Mesothelial cell of epicardium (in vitro differentiated cells): Measurements from ENCODE around the gene CFAP52. TPM values are rescaled to one million over a fixed set of nuclear protein-coding genes. Genes with fewer than 3 reads are reported as not detected.
"Not testable (repeated sequence)": the region's sequence is repeated elsewhere in the genome, so short reads cannot be mapped to it uniquely, and the experiment has no call there.

Source experiments
- DNase-seq, 2 experiments: peaks; one replicate each; pipeline ENCODE4 v3.0.0; 2021; ENCODE audit warnings: low spot score in 2 of 2; ENCODE audit not compliant: unreplicated experiment in 2 of 2
- H3K27ac Mint-ChIP-seq: 2 replicates; pipeline ENCODE4 v1.8.0; 2021; ENCODE audit warnings: mixed read lengths
- H3K27me3 Mint-ChIP-seq: 2 replicates; pipeline ENCODE4 v1.8.0; 2021; ENCODE audit warnings: low read depth, mixed read lengths
- H3K36me3 Mint-ChIP-seq: 2 replicates; pipeline ENCODE4 v1.8.0; 2021; ENCODE audit warnings: mixed read lengths
- H3K4me1 Mint-ChIP-seq: 2 replicates; pipeline ENCODE4 v1.8.0; 2021; ENCODE audit warnings: mixed read lengths
- H3K4me3 Mint-ChIP-seq: 2 replicates; pipeline ENCODE4 v1.8.0; 2021; ENCODE audit warnings: mild to moderate bottlenecking, moderate library complexity, mixed read lengths
- H3K9me3 Mint-ChIP-seq: 2 replicates; pipeline ENCODE4 v1.8.0; 2021; ENCODE audit warnings: mixed read lengths
- CTCF ChIP-seq: fragments of 200-600 bp; sonication (generic); IDR thresholded peaks from one replicate; pipeline ENCODE4 v1.5.0; 2021; ENCODE audit warnings: antibody characterized with exemption; ENCODE audit not compliant: unreplicated experiment
- total RNA-seq: library from RNA; stranded (reverse); gene quantifications from 3 replicates; pipeline ENCODE4 v1.2.1, GENCODE V29; 2021

CFAP52 gene
- total RNA-seq, 1 donor from 2014 or later, result not detected

- TF ChIP-seq CTCF, result no peak
- Mint-ChIP-seq H3K4me3 (no peak overlapping the region), H3K4me1 (no peaks in the 10 kb centered on the region), H3K27ac (peak overlapping the region; percentile 64), H3K36me3 (peaks cover 33% of the 10 kb centered on the region), H3K27me3 (no peaks in the 10 kb centered on the region), H3K9me3 (peaks cover 4% of the 10 kb centered on the region)
- DNase-seq, result no peak
Measured at GRCh38 chr17:9658593-9659211, 82.3 kb downstream of the CFAP52 start.

- no peak for DNase-seq
- no peak overlapping the region for H3K4me3 Mint-ChIP-seq
- peaks cover 20% of the 10 kb centered on the region for H3K9me3 Mint-ChIP-seq
- H3K27ac Mint-ChIP-seq, result no peak overlapping the region
- TF ChIP-seq CTCF, result no peak
- H3K36me3 Mint-ChIP-seq, result peaks cover 48% of the 10 kb centered on the region
- no peaks in the 10 kb centered on the region for H3K27me3 Mint-ChIP-seq
- H3K4me1 Mint-ChIP-seq, result no peaks in the 10 kb centered on the region
Measured at GRCh38 chr17:9661027-9661426, 84.6 kb downstream of the CFAP52 start.

GRCh38 chr17:9663511-9663910 lies 87.1 kb downstream of the CFAP52 start:
- DNase-seq, H3K4me3 Mint-ChIP-seq, H3K27me3 Mint-ChIP-seq, H3K4me1 Mint-ChIP-seq, H3K27ac Mint-ChIP-seq: not testable (repeated sequence)
- Mint-ChIP-seq H3K9me3 (peaks cover 20% of the 10 kb centered on the region), H3K36me3 (peaks cover 41% of the 10 kb centered on the region)

GRCh38 chr17:9666461-9667050 lies 90.1 kb downstream of the CFAP52 start:
- H3K9me3 Mint-ChIP-seq, result peaks cover 16% of the 10 kb centered on the region
- no peak for TF ChIP-seq CTCF
- H3K4me3 Mint-ChIP-seq, result no peak overlapping the region
- peaks cover 37% of the 10 kb centered on the region for H3K36me3 Mint-ChIP-seq
- no peak overlapping the region for H3K27ac Mint-ChIP-seq
- DNase-seq, result peak in 1 of 2 experiments; percentile 6
- peaks cover 2% of the 10 kb centered on the region for H3K27me3 Mint-ChIP-seq
- H3K4me1 Mint-ChIP-seq, result peaks cover 6% of the 10 kb centered on the region

- TF ChIP-seq CTCF, result no peak
- Mint-ChIP-seq H3K4me3 (no peak overlapping the region), H3K9me3 (peaks cover 16% of the 10 kb centered on the region), H3K27me3 (peaks cover 2% of the 10 kb centered on the region), H3K27ac (no peak overlapping the region), H3K4me1 (peaks cover 6% of the 10 kb centered on the region), H3K36me3 (peaks cover 35% of the 10 kb centered on the region)
- DNase-seq, result peak in 1 of 2 experiments; percentile 14
Measured at GRCh38 chr17:9668517-9668916, 92.1 kb downstream of the CFAP52 start.

- Mint-ChIP-seq H3K9me3 (peaks cover 12% of the 10 kb centered on the region), H3K4me1 (peaks cover 6% of the 10 kb centered on the region), H3K27ac (no peak overlapping the region), H3K4me3 (no peak overlapping the region), H3K27me3 (peaks cover 2% of the 10 kb centered on the region), H3K36me3 (peaks cover 33% of the 10 kb centered on the region)
- peak in 1 of 2 experiments; percentile 31 for DNase-seq
- no peak for TF ChIP-seq CTCF
Measured at GRCh38 chr17:9669551-9670008, 93.1 kb downstream of the CFAP52 start.
